ENCODE data around the gene MSRB2.

Gene MSRB2

DNA sequence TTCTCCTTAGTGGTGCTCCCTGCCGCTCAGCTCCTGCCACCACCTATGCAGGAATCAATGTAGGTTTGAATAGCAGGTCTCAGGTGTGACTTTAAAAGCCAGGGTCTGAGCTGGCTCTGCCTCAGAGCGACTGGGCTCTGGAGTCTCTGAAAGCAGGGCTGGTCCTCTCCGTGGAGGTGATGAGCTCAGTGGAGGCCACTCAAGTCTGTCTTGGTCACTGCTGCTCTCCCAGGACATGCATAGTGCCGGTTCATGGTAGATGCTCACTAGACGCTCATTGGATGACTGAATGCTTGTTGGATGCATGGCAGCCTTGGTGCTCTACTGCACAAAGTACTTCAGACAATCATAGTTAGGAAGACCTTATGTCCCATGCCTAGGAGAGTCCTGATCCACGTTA, 51.7 kb downstream of the MSRB2 start:
- DNase-seq (ENCODE audit: low spot score in 2 of 2), result no peak
- H3K27ac Mint-ChIP-seq (ENCODE audit: low read depth), result no peak overlapping the region
- H3K27me3 Mint-ChIP-seq, result peaks cover 37% of the 10 kb centered on the region
- no peak overlapping the region for H3K4me3 Mint-ChIP-seq
- H3K36me3 Mint-ChIP-seq (ENCODE audit: insufficient read depth), result peaks cover 1% of the 10 kb centered on the region
- no peak for ATAC-seq (replicated peaks; ENCODE audit: extremely low read depth, poor library complexity, severe bottlenecking)
- no peaks in the 10 kb centered on the region for H3K4me1 Mint-ChIP-seq
- H3K9me3 Mint-ChIP-seq, result no peaks in the 10 kb centered on the region

GRCh38 chr10:23148214-23148613, 52.8 kb downstream of the MSRB2 start:
- H3K36me3 Mint-ChIP-seq (ENCODE audit: insufficient read depth), result peaks cover 1% of the 10 kb centered on the region

GRCh38 chr10:23150091-23150490, 54.7 kb downstream of the MSRB2 start:
- Mint-ChIP-seq H3K4me3 (no peak overlapping the region), H3K9me3 (no peaks in the 10 kb centered on the region), H3K36me3 (ENCODE audit: insufficient read depth) (peaks cover 1% of the 10 kb centered on the region), H3K4me1 (no peaks in the 10 kb centered on the region), H3K27ac (ENCODE audit: low read depth) (no peak overlapping the region), H3K27me3 (peaks cover 37% of the 10 kb centered on the region)
- no peak for DNase-seq (ENCODE audit: low spot score in 2 of 2)
- no peak for ATAC-seq (replicated peaks; ENCODE audit: extremely low read depth, poor library complexity, severe bottlenecking)

More at GRCh38 chr10:23148214-23148613, 52.8 kb downstream of the MSRB2 start:
- peaks cover 37% of the 10 kb centered on the region for H3K27me3 Mint-ChIP-seq
- ATAC-seq (replicated peaks; ENCODE audit: extremely low read depth, poor library complexity, severe bottlenecking) (no peak), DNase-seq (ENCODE audit: low spot score in 2 of 2) (no peak)
- no peak overlapping the region for H3K4me3 Mint-ChIP-seq
- no peaks in the 10 kb centered on the region for H3K4me1 Mint-ChIP-seq
- no peak overlapping the region for H3K27ac Mint-ChIP-seq (ENCODE audit: low read depth)
- no peaks in the 10 kb centered on the region for H3K9me3 Mint-ChIP-seq

GRCh38 chr10:23150610-23151009, 55.2 kb downstream of the MSRB2 start:
- H3K4me3 Mint-ChIP-seq, result no peak overlapping the region

GRCh38 chr10:23151071-23151470, 55.7 kb downstream of the MSRB2 start:
- Mint-ChIP-seq H3K27me3 (peaks cover 43% of the 10 kb centered on the region), H3K9me3 (no peaks in the 10 kb centered on the region), H3K27ac (ENCODE audit: low read depth) (no peak overlapping the region), H3K36me3 (ENCODE audit: insufficient read depth) (peaks cover 1% of the 10 kb centered on the region), H3K4me1 (no peaks in the 10 kb centered on the region), H3K4me3 (no peak overlapping the region)
- ATAC-seq (replicated peaks; ENCODE audit: extremely low read depth, poor library complexity, severe bottlenecking), result no peak
- no peak for DNase-seq (ENCODE audit: low spot score in 2 of 2)

More at GRCh38 chr10:23150610-23151009, 55.2 kb downstream of the MSRB2 start:
- H3K36me3 Mint-ChIP-seq (ENCODE audit: insufficient read depth), result peaks cover 1% of the 10 kb centered on the region
- no peaks in the 10 kb centered on the region for H3K4me1 Mint-ChIP-seq
- DNase-seq (ENCODE audit: low spot score in 2 of 2), result no peak
- H3K27me3 Mint-ChIP-seq, result peaks cover 38% of the 10 kb centered on the region
- H3K9me3 Mint-ChIP-seq, result no peaks in the 10 kb centered on the region
- H3K27ac Mint-ChIP-seq (ENCODE audit: low read depth), result no peak overlapping the region
- ATAC-seq (replicated peaks; ENCODE audit: extremely low read depth, poor library complexity, severe bottlenecking), result no peak

- peaks cover 51% of the 10 kb centered on the region for H3K27me3 Mint-ChIP-seq
- H3K4me1 Mint-ChIP-seq, result no peaks in the 10 kb centered on the region
- ATAC-seq (replicated peaks; ENCODE audit: extremely low read depth, poor library complexity, severe bottlenecking) (no peak), DNase-seq (ENCODE audit: low spot score in 2 of 2) (no peak)
- no peaks in the 10 kb centered on the region for H3K9me3 Mint-ChIP-seq
- no peak overlapping the region for H3K27ac Mint-ChIP-seq (ENCODE audit: low read depth)
- no peaks in the 10 kb centered on the region for H3K36me3 Mint-ChIP-seq (ENCODE audit: insufficient read depth)
- no peak overlapping the region for H3K4me3 Mint-ChIP-seq
Measured at GRCh38 chr10:23155169-23155568, 59.8 kb downstream of the MSRB2 start.

- DNase-seq (ENCODE audit: low spot score in 2 of 2), result no peak
- Mint-ChIP-seq H3K27ac (ENCODE audit: low read depth) (no peak overlapping the region), H3K9me3 (no peaks in the 10 kb centered on the region), H3K36me3 (ENCODE audit: insufficient read depth) (no peaks in the 10 kb centered on the region), H3K4me1 (no peaks in the 10 kb centered on the region), H3K4me3 (no peak overlapping the region), H3K27me3 (peaks cover 52% of the 10 kb centered on the region)
- ATAC-seq (replicated peaks; ENCODE audit: extremely low read depth, poor library complexity, severe bottlenecking), result no peak
Measured at GRCh38 chr10:23156447-23157150, 61.2 kb downstream of the MSRB2 start.

GRCh38 chr10:23157239-23157681, 61.9 kb downstream of the MSRB2 start:
- Mint-ChIP-seq H3K27me3 (peaks cover 59% of the 10 kb centered on the region), H3K4me3 (no peak overlapping the region), H3K4me1 (no peaks in the 10 kb centered on the region), H3K27ac (ENCODE audit: low read depth) (no peak overlapping the region), H3K9me3 (no peaks in the 10 kb centered on the region), H3K36me3 (ENCODE audit: insufficient read depth) (no peaks in the 10 kb centered on the region)
- DNase-seq (ENCODE audit: low spot score in 2 of 2) (no peak), ATAC-seq (replicated peaks; ENCODE audit: extremely low read depth, poor library complexity, severe bottlenecking) (no peak)

GRCh38 chr10:23157691-23158369, 62.5 kb downstream of the MSRB2 start:
- ATAC-seq (replicated peaks; ENCODE audit: extremely low read depth, poor library complexity, severe bottlenecking) (no peak), DNase-seq (ENCODE audit: low spot score in 2 of 2) (no peak)
- no peak overlapping the region for H3K4me3 Mint-ChIP-seq
- no peak overlapping the region for H3K27ac Mint-ChIP-seq (ENCODE audit: low read depth)
- H3K4me1 Mint-ChIP-seq, result no peaks in the 10 kb centered on the region
- H3K27me3 Mint-ChIP-seq, result peaks cover 64% of the 10 kb centered on the region
- H3K36me3 Mint-ChIP-seq (ENCODE audit: insufficient read depth), result no peaks in the 10 kb centered on the region
- no peaks in the 10 kb centered on the region for H3K9me3 Mint-ChIP-seq

DNA sequence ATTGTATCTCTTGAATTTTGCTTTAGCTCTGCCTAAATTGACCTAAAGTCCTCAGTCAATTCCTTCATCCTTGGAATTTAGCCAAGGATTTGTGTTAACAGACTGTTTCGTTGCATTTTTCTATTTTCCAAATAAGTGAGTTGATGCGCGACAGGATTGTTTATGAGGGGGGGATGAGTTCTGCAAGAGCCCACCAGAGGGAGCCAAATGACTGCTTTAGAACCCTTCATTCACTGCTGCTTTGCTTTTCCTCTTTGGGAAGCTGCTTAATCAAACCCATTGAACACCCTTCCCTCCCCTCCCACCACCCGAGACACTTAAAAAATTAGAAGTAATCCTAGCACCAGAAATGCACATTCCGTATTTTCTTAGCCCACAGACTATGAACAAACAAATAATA, 63.0 kb downstream of the MSRB2 start:
- H3K27me3 Mint-ChIP-seq, result peaks cover 66% of the 10 kb centered on the region
- no peak for ATAC-seq (replicated peaks; ENCODE audit: extremely low read depth, poor library complexity, severe bottlenecking)
- no peak for DNase-seq (ENCODE audit: low spot score in 2 of 2)
- no peaks in the 10 kb centered on the region for H3K9me3 Mint-ChIP-seq
- no peaks in the 10 kb centered on the region for H3K36me3 Mint-ChIP-seq (ENCODE audit: insufficient read depth)
- no peaks in the 10 kb centered on the region for H3K4me1 Mint-ChIP-seq
- H3K4me3 Mint-ChIP-seq, result no peak overlapping the region
- H3K27ac Mint-ChIP-seq (ENCODE audit: low read depth), result no peak overlapping the region

DNA sequence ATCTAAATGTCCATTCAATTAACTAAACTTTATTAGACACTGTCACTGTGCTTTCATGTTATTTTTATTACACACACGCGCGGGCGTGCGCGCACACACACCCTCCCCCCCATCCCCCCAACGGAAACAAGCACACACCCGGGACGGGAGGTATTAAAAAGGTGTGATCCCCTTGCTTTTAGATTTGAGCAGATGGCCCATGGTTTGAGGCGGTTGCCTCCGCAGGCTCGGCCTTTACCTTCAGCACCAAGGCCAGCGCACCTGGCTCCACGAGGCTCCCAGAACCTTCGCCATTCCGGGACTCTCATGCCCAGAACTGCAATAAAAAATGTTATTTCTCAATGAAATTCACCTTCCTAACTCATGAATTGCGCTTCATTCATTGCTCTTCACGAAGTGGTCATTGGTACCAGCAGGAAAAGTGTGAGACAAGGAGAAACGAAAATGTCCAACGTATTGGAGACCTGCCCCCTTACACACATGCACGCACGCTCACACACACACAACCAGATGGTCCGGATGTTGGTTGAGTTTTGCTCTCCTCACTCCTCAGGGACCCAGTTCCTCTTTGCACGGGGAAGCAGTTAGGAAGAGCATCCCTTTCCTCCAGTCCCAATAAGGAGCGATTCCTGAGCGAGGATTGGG, 76.0 kb downstream of the MSRB2 start:
- Mint-ChIP-seq H3K4me3 (no peak overlapping the region), H3K4me1 (peaks cover 5% of the 10 kb centered on the region), H3K27me3 (peaks cover 71% of the 10 kb centered on the region), H3K9me3 (no peaks in the 10 kb centered on the region), H3K36me3 (ENCODE audit: insufficient read depth) (peaks cover 1% of the 10 kb centered on the region), H3K27ac (ENCODE audit: low read depth) (no peak overlapping the region)
- ATAC-seq (replicated peaks; ENCODE audit: extremely low read depth, poor library complexity, severe bottlenecking) (no peak), DNase-seq (ENCODE audit: low spot score in 2 of 2) (no peak)

Measured in central memory CD8-positive, alpha-beta T cell (primary cell).